ENCODE measurements around the gene BLOC1S1. TPM values are rescaled to one million over a fixed set of nuclear protein-coding genes. Genes with fewer than 3 reads are reported as not detected.

Gene BLOC1S1
- polyA plus RNA-seq (2013), result 47.3 and 48.7 TPM in 2 replicates

- H4K8ac ChIP-seq (ENCODE audit: low read depth, low read length), result peak within 1 kb of the TSS; percentile 80
- H3K4me2 ChIP-seq (ENCODE audit: low read length), result peak within 1 kb of the TSS; percentile 93
- peak within 1 kb of the TSS; percentile 70 for H4K91ac ChIP-seq (ENCODE audit: low read depth, low read length)
- no peaks in the 10 kb centered on the region for H3K27me3 ChIP-seq (ENCODE audit: insufficient read depth, low read length)
- H3K79me1 ChIP-seq (ENCODE audit: low read length), result peaks cover 8% of the 10 kb centered on the region
- peak within 1 kb of the TSS; percentile 27 for H3K18ac ChIP-seq (ENCODE audit: low read length)
- no peak within 1 kb of the TSS for H3K4ac ChIP-seq (ENCODE audit: low read depth, low read length)
- H3K4me3 ChIP-seq (ENCODE audit: low read depth, low read length), result peak within 1 kb of the TSS; percentile 78
- peak within 1 kb of the TSS; percentile 3 for H2AK5ac ChIP-seq (ENCODE audit: low read length)
- DNase-seq, result peak; percentile 93 to 98
- H3K36me3 ChIP-seq (ENCODE audit: control insufficient read depth in 1 of 2, insufficient read depth in 2 of 2, low read length in 2 of 2), result peaks cover 0 to 4% of the 10 kb centered on the region in 2 experiments
- peak within 1 kb of the TSS; percentile 74 for H2AFZ ChIP-seq (ENCODE audit: insufficient read depth, low read length, poor library complexity)
- peak within 1 kb of the TSS; percentile 18 for H3K14ac ChIP-seq (ENCODE audit: low read length)
- peak within 1 kb of the TSS; percentile 85 for H3K9ac ChIP-seq (ENCODE audit: low read length)
- no peaks in the 10 kb centered on the region for H3K79me2 ChIP-seq (ENCODE audit: control insufficient read depth, insufficient read depth, low read length, poor library complexity)
- H2BK5ac ChIP-seq (ENCODE audit: low read depth, low read length, poor library complexity), result peak within 1 kb of the TSS; percentile 43
- no CpG with 5 or more reads among the region's 42 CpGs for WGBS (ENCODE audit: extremely low coverage, insufficient coverage, insufficient read length)
- H4K12ac ChIP-seq (ENCODE audit: low read depth, low read length), result peak within 1 kb of the TSS; percentile 45
- no peak within 1 kb of the TSS for H3K23ac ChIP-seq (ENCODE audit: low read length)
- peak within 1 kb of the TSS; percentile 35 for H2BK120ac ChIP-seq (ENCODE audit: insufficient read depth, low read length, poor library complexity)
- no peak within 1 kb of the TSS for H2BK12ac ChIP-seq (ENCODE audit: low read length)
- peaks cover 16 to 20% of the 10 kb centered on the region in 2 experiments for H3K4me1 ChIP-seq (ENCODE audit: control insufficient read depth in 1 of 2, insufficient read depth in 2 of 2, low read length in 2 of 2)
- peaks cover 2% of the 10 kb centered on the region for H3K9me3 ChIP-seq (ENCODE audit: insufficient read depth, low read depth, low read length)
- H3K27ac ChIP-seq (ENCODE audit: low read depth, low read length), result peak within 1 kb of the TSS; percentile 90
These were observed at the start of gene BLOC1S1 for GRCh38 chr12:55715833-55716581. Gene BLOC1S1 (plus strand): TSS chr12:55716046. CDS start chr12:55716052, 6 bp downstream.

GRCh38 chr12:55666508-55666907 is 49.3 kb upstream of the BLOC1S1 start:
- Histone ChIP-seq H4K8ac (ENCODE audit: low read depth, low read length) (no peak overlapping the region), H3K9ac (ENCODE audit: low read length) (no peak overlapping the region), H3K36me3 (ENCODE audit: control insufficient read depth in 1 of 2, insufficient read depth in 2 of 2, low read length in 2 of 2) (no peaks in the 10 kb centered on the region), H3K14ac (ENCODE audit: low read length) (no peak overlapping the region), H2AFZ (ENCODE audit: insufficient read depth, low read length, poor library complexity) (no peak overlapping the region), H3K4me1 (ENCODE audit: control insufficient read depth in 1 of 2, insufficient read depth in 2 of 2, low read length in 2 of 2) (no peaks in the 10 kb centered on the region), H3K79me1 (ENCODE audit: low read length) (no peaks in the 10 kb centered on the region), H2BK5ac (ENCODE audit: low read depth, low read length, poor library complexity) (no peak overlapping the region), H3K4me3 (ENCODE audit: low read depth, low read length) (no peak overlapping the region), H3K4ac (ENCODE audit: low read depth, low read length) (no peak overlapping the region), H2AK5ac (ENCODE audit: low read length) (no peak overlapping the region), H3K79me2 (ENCODE audit: control insufficient read depth, insufficient read depth, low read length, poor library complexity) (no peaks in the 10 kb centered on the region), H3K4me2 (ENCODE audit: low read length) (no peak overlapping the region), H3K27me3 (ENCODE audit: insufficient read depth, low read length) (no peaks in the 10 kb centered on the region), H3K27ac (ENCODE audit: low read depth, low read length) (no peak overlapping the region), H4K12ac (ENCODE audit: low read depth, low read length) (no peak overlapping the region), H3K23ac (ENCODE audit: low read length) (no peak overlapping the region), H4K91ac (ENCODE audit: low read depth, low read length) (no peak overlapping the region), H2BK120ac (ENCODE audit: insufficient read depth, low read length, poor library complexity) (no peak overlapping the region), H3K18ac (ENCODE audit: low read length) (no peak overlapping the region), H2BK12ac (ENCODE audit: low read length) (no peak overlapping the region), H3K9me3 (ENCODE audit: insufficient read depth, low read depth, low read length) (no peaks in the 10 kb centered on the region)
- WGBS (ENCODE audit: extremely low coverage, insufficient coverage, insufficient read length), result no CpG with 5 or more reads among the region's 7 CpGs
- DNase-seq, result no peak

DNA sequence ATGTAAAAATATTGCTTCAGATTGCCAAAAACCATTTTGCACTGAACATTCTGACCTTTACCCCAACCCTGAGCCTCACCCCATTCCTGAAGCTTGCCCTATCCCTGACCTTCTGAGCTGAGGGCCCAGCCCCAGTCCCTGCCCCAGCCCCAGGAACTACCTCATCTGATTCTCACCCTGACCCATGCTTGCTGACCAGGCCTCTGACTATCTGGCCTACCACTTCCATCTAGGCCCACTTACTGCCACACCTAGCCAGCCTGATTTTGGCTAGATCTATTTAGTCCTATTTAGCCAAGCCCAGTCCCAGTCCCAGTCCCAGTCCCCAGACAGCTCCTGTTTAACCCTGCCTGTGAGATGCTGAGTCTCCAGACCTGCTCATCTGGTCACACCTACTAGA is 45.6 kb upstream of the BLOC1S1 start:
- Histone ChIP-seq H3K4me2 (ENCODE audit: low read length) (no peak overlapping the region), H2AK5ac (ENCODE audit: low read length) (no peak overlapping the region), H3K27ac (ENCODE audit: low read depth, low read length) (no peak overlapping the region), H4K91ac (ENCODE audit: low read depth, low read length) (no peak overlapping the region), H3K79me1 (ENCODE audit: low read length) (no peaks in the 10 kb centered on the region), H3K18ac (ENCODE audit: low read length) (no peak overlapping the region), H3K79me2 (ENCODE audit: control insufficient read depth, insufficient read depth, low read length, poor library complexity) (no peaks in the 10 kb centered on the region), H3K9ac (ENCODE audit: low read length) (no peak overlapping the region), H4K12ac (ENCODE audit: low read depth, low read length) (no peak overlapping the region), H2BK12ac (ENCODE audit: low read length) (no peak overlapping the region), H2BK120ac (ENCODE audit: insufficient read depth, low read length, poor library complexity) (no peak overlapping the region), H2BK5ac (ENCODE audit: low read depth, low read length, poor library complexity) (no peak overlapping the region), H3K36me3 (ENCODE audit: control insufficient read depth in 1 of 2, insufficient read depth in 2 of 2, low read length in 2 of 2) (no peaks in the 10 kb centered on the region), H3K27me3 (ENCODE audit: insufficient read depth, low read length) (no peaks in the 10 kb centered on the region), H3K14ac (ENCODE audit: low read length) (no peak overlapping the region), H3K23ac (ENCODE audit: low read length) (no peak overlapping the region), H3K9me3 (ENCODE audit: insufficient read depth, low read depth, low read length) (no peaks in the 10 kb centered on the region), H2AFZ (ENCODE audit: insufficient read depth, low read length, poor library complexity) (no peak overlapping the region), H3K4ac (ENCODE audit: low read depth, low read length) (no peak overlapping the region), H3K4me3 (ENCODE audit: low read depth, low read length) (no peak overlapping the region), H3K4me1 (ENCODE audit: control insufficient read depth in 1 of 2, insufficient read depth in 2 of 2, low read length in 2 of 2) (no peaks in the 10 kb centered on the region), H4K8ac (ENCODE audit: low read depth, low read length) (no peak overlapping the region)
- no peak for DNase-seq

- no peak overlapping the region for H3K4ac ChIP-seq (ENCODE audit: low read depth, low read length)
- no peak overlapping the region for H3K4me2 ChIP-seq (ENCODE audit: low read length)
- no peak overlapping the region for H2BK5ac ChIP-seq (ENCODE audit: low read depth, low read length, poor library complexity)
- no CpG with 5 or more reads among the region's 4 CpGs for WGBS (ENCODE audit: extremely low coverage, insufficient coverage, insufficient read length)
- no peak overlapping the region for H2AFZ ChIP-seq (ENCODE audit: insufficient read depth, low read length, poor library complexity)
- no peaks in the 10 kb centered on the region for H3K79me2 ChIP-seq (ENCODE audit: control insufficient read depth, insufficient read depth, low read length, poor library complexity)
- H3K23ac ChIP-seq (ENCODE audit: low read length), result no peak overlapping the region
- DNase-seq, result no peak
- no peak overlapping the region for H4K91ac ChIP-seq (ENCODE audit: low read depth, low read length)
- H2AK5ac ChIP-seq (ENCODE audit: low read length), result no peak overlapping the region
- H3K9ac ChIP-seq (ENCODE audit: low read length), result no peak overlapping the region
- H3K4me3 ChIP-seq (ENCODE audit: low read depth, low read length), result no peak overlapping the region
- no peak overlapping the region for H4K8ac ChIP-seq (ENCODE audit: low read depth, low read length)
- H2BK12ac ChIP-seq (ENCODE audit: low read length), result no peak overlapping the region
- H3K18ac ChIP-seq (ENCODE audit: low read length), result no peak overlapping the region
- no peaks in the 10 kb centered on the region for H3K27me3 ChIP-seq (ENCODE audit: insufficient read depth, low read length)
- H3K27ac ChIP-seq (ENCODE audit: low read depth, low read length), result no peak overlapping the region
- H3K36me3 ChIP-seq (ENCODE audit: control insufficient read depth in 1 of 2, insufficient read depth in 2 of 2, low read length in 2 of 2), result no peaks in the 10 kb centered on the region
- H3K14ac ChIP-seq (ENCODE audit: low read length), result no peak overlapping the region
- no peaks in the 10 kb centered on the region for H3K9me3 ChIP-seq (ENCODE audit: insufficient read depth, low read depth, low read length)
- H3K4me1 ChIP-seq (ENCODE audit: control insufficient read depth in 1 of 2, insufficient read depth in 2 of 2, low read length in 2 of 2), result no peaks in the 10 kb centered on the region
- no peak overlapping the region for H2BK120ac ChIP-seq (ENCODE audit: insufficient read depth, low read length, poor library complexity)
- H3K79me1 ChIP-seq (ENCODE audit: low read length), result no peaks in the 10 kb centered on the region
- no peak overlapping the region for H4K12ac ChIP-seq (ENCODE audit: low read depth, low read length)
These were observed 44.1 kb upstream of the BLOC1S1 start for GRCh38 chr12:55671746-55672145.

Measured in trophoblast cell (in vitro differentiated cells and primary cell).